PFSK-1 (cell line): ENCODE results near the gene TRRAP.

Source experiments
- FOXP2 ChIP-seq: optimal IDR thresholded peaks from 2 replicates; pipeline ENCODE3; 2011; ENCODE audit warnings: borderline replicate concordance, control low read depth, inconsistent platforms; ENCODE audit not compliant: insufficient read depth; ENCODE audit errors: extremely low read length, extremely low read depth
- POLR2AphosphoS5 ChIP-seq: IDR thresholded peaks from 2 replicates; pipeline ENCODE4 v1.6.1; 2012; ENCODE audit warnings: low read depth, mild to moderate bottlenecking, control low read depth, low read length, moderate library complexity
- SIN3A ChIP-seq: IDR thresholded peaks from 2 replicates; pipeline ENCODE4 v1.6.1; 2012; ENCODE audit warnings: mild to moderate bottlenecking, low read length, moderate library complexity, borderline replicate concordance; ENCODE audit not compliant: insufficient read depth
- TAF1 ChIP-seq: IDR thresholded peaks from 2 replicates; pipeline ENCODE4 v1.6.1; 2012; ENCODE audit warnings: low read length, control low read depth, borderline replicate concordance; ENCODE audit not compliant: insufficient read depth
- TF ChIP-seq, protein P1 (sequence below), 2 experiments: IDR thresholded peaks; 2 replicates each; pipeline versions ENCODE4 v1.6.1 to v1.8.0; 2011 to 2012; ENCODE audit warnings: low read depth in 2 of 2, low read length in 2 of 2, control low read depth in 1 of 2, inconsistent platforms in 1 of 2, mild to moderate bottlenecking in 1 of 2, moderate library complexity in 1 of 2; ENCODE audit not compliant: insufficient read depth in 1 of 2

Gene TRRAP

DNA sequence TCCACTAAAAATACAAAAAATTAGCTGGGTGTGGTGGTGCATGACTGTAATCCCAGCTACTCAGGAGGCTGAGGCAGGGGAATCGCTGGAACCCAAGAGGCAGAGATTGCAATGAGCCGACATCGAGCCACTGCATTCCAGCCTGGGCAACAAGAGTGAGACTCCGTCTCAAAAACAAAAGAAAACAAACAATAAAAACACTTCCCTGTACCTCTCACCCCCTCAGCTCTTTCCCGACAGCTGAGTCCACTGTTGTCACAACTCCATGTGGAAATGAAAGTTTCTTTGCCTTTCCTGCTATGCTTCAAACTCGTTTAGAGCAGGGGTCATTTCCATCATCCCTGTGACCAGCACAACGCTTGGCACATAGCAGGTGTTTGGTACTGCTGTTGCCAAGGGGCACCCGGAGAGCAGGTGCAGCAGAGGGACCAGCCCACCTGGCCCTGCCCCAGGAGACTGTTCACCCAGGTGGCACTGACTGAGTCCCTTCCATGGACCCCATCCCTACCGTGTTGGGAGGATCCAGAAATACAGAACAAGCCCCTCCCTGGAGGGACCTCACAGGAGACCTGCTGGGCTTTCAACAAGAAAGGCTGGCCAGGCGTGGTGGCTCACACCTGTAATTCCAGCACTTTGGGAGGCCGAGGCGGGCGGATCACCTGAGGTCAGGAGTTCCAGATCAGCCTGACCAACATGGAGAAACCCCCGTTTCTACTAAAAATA is 13.4 kb upstream of the TRRAP start:
- no peak for TF ChIP-seq TAF1
- TF ChIP-seq POLR2AphosphoS5: no peak
- TF ChIP-seq FOXP2: no peak
- TF ChIP-seq SIN3A: no peak
- TF ChIP-seq, protein P1, sequence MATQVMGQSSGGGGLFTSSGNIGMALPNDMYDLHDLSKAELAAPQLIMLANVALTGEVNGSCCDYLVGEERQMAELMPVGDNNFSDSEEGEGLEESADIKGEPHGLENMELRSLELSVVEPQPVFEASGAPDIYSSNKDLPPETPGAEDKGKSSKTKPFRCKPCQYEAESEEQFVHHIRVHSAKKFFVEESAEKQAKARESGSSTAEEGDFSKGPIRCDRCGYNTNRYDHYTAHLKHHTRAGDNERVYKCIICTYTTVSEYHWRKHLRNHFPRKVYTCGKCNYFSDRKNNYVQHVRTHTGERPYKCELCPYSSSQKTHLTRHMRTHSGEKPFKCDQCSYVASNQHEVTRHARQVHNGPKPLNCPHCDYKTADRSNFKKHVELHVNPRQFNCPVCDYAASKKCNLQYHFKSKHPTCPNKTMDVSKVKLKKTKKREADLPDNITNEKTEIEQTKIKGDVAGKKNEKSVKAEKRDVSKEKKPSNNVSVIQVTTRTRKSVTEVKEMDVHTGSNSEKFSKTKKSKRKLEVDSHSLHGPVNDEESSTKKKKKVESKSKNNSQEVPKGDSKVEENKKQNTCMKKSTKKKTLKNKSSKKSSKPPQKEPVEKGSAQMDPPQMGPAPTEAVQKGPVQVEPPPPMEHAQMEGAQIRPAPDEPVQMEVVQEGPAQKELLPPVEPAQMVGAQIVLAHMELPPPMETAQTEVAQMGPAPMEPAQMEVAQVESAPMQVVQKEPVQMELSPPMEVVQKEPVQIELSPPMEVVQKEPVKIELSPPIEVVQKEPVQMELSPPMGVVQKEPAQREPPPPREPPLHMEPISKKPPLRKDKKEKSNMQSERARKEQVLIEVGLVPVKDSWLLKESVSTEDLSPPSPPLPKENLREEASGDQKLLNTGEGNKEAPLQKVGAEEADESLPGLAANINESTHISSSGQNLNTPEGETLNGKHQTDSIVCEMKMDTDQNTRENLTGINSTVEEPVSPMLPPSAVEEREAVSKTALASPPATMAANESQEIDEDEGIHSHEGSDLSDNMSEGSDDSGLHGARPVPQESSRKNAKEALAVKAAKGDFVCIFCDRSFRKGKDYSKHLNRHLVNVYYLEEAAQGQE (IDR thresholded peaks at IDR 0.05; ENCODE audit: insufficient read depth in 1 of 2, low read depth in 2 of 2, low read length in 2 of 2): no peak

DNA sequence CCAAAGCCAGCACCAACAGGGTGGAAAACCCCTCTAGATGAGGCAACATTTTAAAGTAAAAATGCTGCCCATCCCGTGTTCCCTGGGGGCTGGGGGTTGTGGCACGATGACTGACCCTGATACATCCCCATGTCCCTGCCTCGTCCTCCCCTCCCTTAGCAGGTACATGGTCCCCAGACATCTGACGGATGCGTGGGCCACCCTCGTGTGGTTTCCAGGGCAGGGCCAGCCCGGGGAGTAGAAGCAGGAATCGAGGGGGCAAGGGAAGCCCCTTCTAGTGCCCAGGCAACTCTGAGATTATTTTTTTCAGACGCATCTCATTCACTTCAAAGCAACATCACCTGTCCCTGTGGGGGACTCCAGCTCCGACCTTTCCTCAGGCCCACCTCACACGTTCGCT is 12.0 kb upstream of the TRRAP start:
- TF ChIP-seq SIN3A: no peak
- TF ChIP-seq, protein P1 (IDR thresholded peaks at IDR 0.05; ENCODE audit: insufficient read depth in 1 of 2, low read depth in 2 of 2, low read length in 2 of 2): no peak
- no peak for TF ChIP-seq POLR2AphosphoS5
- no peak for TF ChIP-seq TAF1
- no peak for TF ChIP-seq FOXP2

DNA sequence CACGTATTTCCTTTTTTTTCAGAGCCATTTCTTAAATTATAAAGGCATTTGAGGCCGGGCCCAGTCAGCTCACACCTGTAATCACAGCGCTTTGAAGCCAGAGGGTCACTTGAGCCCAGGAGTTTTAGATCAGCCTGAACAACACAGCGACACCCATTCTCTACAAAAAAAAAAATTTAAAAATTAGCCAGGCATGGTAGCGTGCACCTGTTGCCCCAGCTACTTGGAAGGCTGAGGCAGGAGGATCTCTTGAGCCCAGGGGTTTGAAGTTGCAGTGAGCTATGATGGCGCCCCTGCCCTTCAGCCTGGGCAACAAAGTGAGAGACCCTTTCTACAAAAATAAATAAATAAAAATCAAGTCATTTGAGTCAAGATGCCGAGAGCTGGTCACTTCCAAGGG is 11.6 kb upstream of the TRRAP start:
- TF ChIP-seq TAF1 (no peak), FOXP2 (no peak), SIN3A (no peak), POLR2AphosphoS5 (no peak)
- TF ChIP-seq, protein P1 (IDR thresholded peaks at IDR 0.05; ENCODE audit: insufficient read depth in 1 of 2, low read depth in 2 of 2, low read length in 2 of 2): no peak

DNA sequence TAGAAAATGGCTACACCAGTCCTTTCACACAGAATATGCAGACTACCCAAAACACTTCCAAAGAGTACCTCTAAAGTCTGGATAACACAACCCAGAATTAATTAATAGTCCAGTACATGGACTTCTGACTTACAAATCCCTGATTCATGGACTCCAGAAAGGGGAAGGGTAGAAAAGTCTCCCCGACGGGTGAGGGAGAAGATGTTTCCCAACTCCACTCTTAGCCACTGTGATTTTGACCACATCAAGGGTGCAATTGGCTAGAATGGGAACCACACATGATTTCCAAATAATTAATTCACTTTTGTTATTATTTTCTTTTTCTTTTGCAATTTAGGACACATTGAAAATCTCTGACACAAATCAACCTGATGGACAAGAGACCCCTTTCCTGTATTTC is 9.9 kb upstream of the TRRAP start:
- TF ChIP-seq SIN3A (no peak), POLR2AphosphoS5 (no peak), FOXP2 (no peak), TAF1 (no peak)
- TF ChIP-seq, protein P1 (IDR thresholded peaks at IDR 0.05; ENCODE audit: insufficient read depth in 1 of 2, low read depth in 2 of 2, low read length in 2 of 2): no peak

DNA sequence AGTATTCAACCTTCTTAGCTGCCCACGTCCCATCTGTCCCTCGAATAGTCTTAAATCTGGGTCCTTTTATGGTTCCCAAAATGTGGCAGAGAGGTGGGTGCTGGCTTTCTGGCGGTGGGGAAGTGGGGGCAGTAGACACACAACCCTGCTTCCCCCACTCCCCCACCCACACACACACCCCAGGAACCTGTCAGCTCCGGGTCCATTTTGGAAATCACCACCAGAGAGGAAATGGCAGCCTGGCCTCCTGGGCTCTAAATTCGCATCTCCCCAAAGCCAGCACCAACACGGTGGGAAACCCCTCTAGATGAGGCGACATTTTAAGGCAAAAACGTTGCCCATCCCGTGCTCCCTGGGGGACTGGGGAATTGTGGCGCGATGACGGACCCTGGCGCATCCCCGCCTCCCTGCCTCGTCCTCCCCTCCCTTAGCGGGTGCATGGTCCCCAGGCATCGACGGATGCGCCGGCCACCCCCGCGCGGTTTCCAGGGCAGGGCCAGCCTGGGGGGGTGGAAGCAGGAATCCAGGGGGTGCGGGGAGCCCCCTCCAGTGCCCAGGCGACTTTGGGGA is 9.2 kb upstream of the TRRAP start:
- TF ChIP-seq FOXP2 (no peak), TAF1 (no peak), POLR2AphosphoS5 (no peak), SIN3A (no peak)
- TF ChIP-seq, protein P1 (IDR thresholded peaks at IDR 0.05; ENCODE audit: insufficient read depth in 1 of 2, low read depth in 2 of 2, low read length in 2 of 2): no peak
